Measurements from ENCODE around the gene GNB1. TPM values are rescaled to one million over a fixed set of nuclear protein-coding genes. Genes with fewer than 3 reads are reported as not detected.
A peak's percentile ranks its signal among the peaks of the same experiment; 100 is the strongest.
"Not testable (repeated sequence)": the region's sequence is repeated elsewhere in the genome, so short reads cannot be mapped to it uniquely, and the experiment has no call there.

Gene GNB1
- total RNA-seq, 1 experiment from 2014 or later: 137 TPM

- not testable (repeated sequence) for DNase-seq (ENCODE audit: low read depth)
Measured at GRCh38 chr1:1746566-1746909, 144.3 kb downstream of the GNB1 start.

- peak; percentile 38 for DNase-seq (ENCODE audit: low read depth)
Measured at GRCh38 chr1:1745651-1746565, 145.0 kb downstream of the GNB1 start.

- not testable (repeated sequence) for DNase-seq (ENCODE audit: low read depth)
Measured at GRCh38 chr1:1742529-1742928, 148.4 kb downstream of the GNB1 start.

GRCh38 chr1:1741013-1741412 is 149.9 kb downstream of the GNB1 start:
- DNase-seq (ENCODE audit: low read depth): peak; percentile 95

- DNase-seq (ENCODE audit: low read depth): not testable (repeated sequence)
Measured at GRCh38 chr1:1738799-1739337, 152.0 kb downstream of the GNB1 start.

- not testable (repeated sequence) for DNase-seq (ENCODE audit: low read depth)
Measured at GRCh38 chr1:1737675-1738590, 153.0 kb downstream of the GNB1 start.

Other genes with a start within 250 kb of the GNB1 start
- gene CDK11B, start 232.1 kb downstream of the GNB1 start, total RNA-seq (2014; rRNA removed; shearing (Covaris generic)): 7.4 and 13.2 TPM in 2 replicates
- 11.5 and 25.5 TPM in 2 replicates for gene SLC35E2B, start 198.3 kb downstream of the GNB1 start, total RNA-seq (2014; rRNA removed; shearing (Covaris generic))
- gene CDK11A, start 166.7 kb downstream of the GNB1 start, total RNA-seq (2014; rRNA removed; shearing (Covaris generic)): 2.6 and 11.0 TPM in 2 replicates
- 36.8 and 44.7 TPM in 2 replicates for gene NADK, start 112.6 kb downstream of the GNB1 start, total RNA-seq (2014; rRNA removed; shearing (Covaris generic))
- gene CALML6, start 24.2 kb upstream of the GNB1 start, total RNA-seq (2014; rRNA removed; shearing (Covaris generic)): not detected in 2 replicates
- gene TMEM52, start 28.2 kb upstream of the GNB1 start, total RNA-seq (2014; rRNA removed; shearing (Covaris generic)): not detected in 2 replicates
- not detected in 2 replicates for gene CFAP74, start 112.7 kb upstream of the GNB1 start, total RNA-seq (2014; rRNA removed; shearing (Covaris generic))
- gene GABRD, start 128.3 kb upstream of the GNB1 start, total RNA-seq (2014; rRNA removed; shearing (Covaris generic)): not detected in 2 replicates
- gene PRKCZ, start 159.3 kb upstream of the GNB1 start, total RNA-seq (2014; rRNA removed; shearing (Covaris generic)): 0.44 TPM in 1 of 2 replicates, not detected in the other

Data from M059J (cell line).